VCaP (cell line): ENCODE measurements around the gene CTNNA2.

Experiments used
- H3K27ac ChIP-seq: fragments of 450-650 bp; 2 replicates; pipeline ENCODE4 v1.5.1; 2017
- CTCF ChIP-seq: fragments of 450-650 bp; conservative IDR thresholded peaks from 2 replicates; pipeline ENCODE4 v1.5.1; 2017; ENCODE audit warnings: mild to moderate bottlenecking, moderate library complexity

The CTNNA2 gene

GRCh38 chr2:79630060-79630459 lies 117.2 kb downstream of the CTNNA2 start:
- H3K27ac ChIP-seq, result no peak overlapping the region
- TF ChIP-seq CTCF, result 0 out of 2 replicates have a peak, but pooled peaks have one; percentile 3

GRCh38 chr2:79630972-79631557 lies 118.2 kb downstream of the CTNNA2 start:
- no peak overlapping the region for H3K27ac ChIP-seq
- TF ChIP-seq CTCF, result no peak

GRCh38 chr2:79638410-79638809 lies 125.6 kb downstream of the CTNNA2 start:
- TF ChIP-seq CTCF, result no peak
- no peak overlapping the region for H3K27ac ChIP-seq

GRCh38 chr2:79638954-79639353 lies 126.1 kb downstream of the CTNNA2 start:
- H3K27ac ChIP-seq, result no peak overlapping the region
- no peak for TF ChIP-seq CTCF

GRCh38 chr2:79640001-79640400 lies 127.2 kb downstream of the CTNNA2 start:
- no peak for TF ChIP-seq CTCF
- H3K27ac ChIP-seq, result no peak overlapping the region

GRCh38 chr2:79649531-79649930 lies 136.7 kb downstream of the CTNNA2 start:
- no peak for TF ChIP-seq CTCF
- no peak overlapping the region for H3K27ac ChIP-seq

GRCh38 chr2:79660557-79660956 lies 147.7 kb downstream of the CTNNA2 start:
- H3K27ac ChIP-seq, result no peak overlapping the region
- TF ChIP-seq CTCF, result peak; percentile 47
